AG04449 (cell line): Measurements from ENCODE around the gene IL1RL2.

Experiments used
- CTCF ChIA-PET: fragments of 350-600 bp; formaldehyde crosslinking; extraction: SDS; loops from one replicate; lab custom pipeline; 2021; ENCODE audit warnings: antibody characterized with exemption; lab: Yijun Ruan, JAX
- POLR2A ChIA-PET: fragments of 400-600, 350-600 bp; formaldehyde crosslinking; extraction: SDS; loops from one replicate; lab custom pipeline; 2020; ENCODE audit warnings: antibody characterized with exemption, inconsistent platforms; lab: Yijun Ruan, JAX
- DNase-seq: peaks from one replicate; pipeline ENCODE4 v3.0.0-alpha.2; 2010; ENCODE audit warnings: low read depth, low spot score
- H3K4me3 ChIP-seq: 2 replicates; pipeline ENCODE4 v1.5.1; 2011; ENCODE audit warnings: low read depth, mild to moderate bottlenecking, control low read depth, low read length
- TF ChIP-seq, protein P1 (sequence below): IDR thresholded peaks from one replicate; pipeline ENCODE4 v1.5.1; 2011; ENCODE audit warnings: mild to moderate bottlenecking, moderate library complexity, low read length, control low read depth, inconsistent platforms; ENCODE audit not compliant: insufficient read depth; ENCODE audit errors: missing control alignments

Gene IL1RL2

GRCh38 chr2:102168026-102168771 is 18.6 kb upstream of the IL1RL2 start:
- H3K4me3 ChIP-seq, result no peak overlapping the region
- POLR2A ChIA-PET, result no interaction called here
- TF ChIP-seq, protein P1, sequence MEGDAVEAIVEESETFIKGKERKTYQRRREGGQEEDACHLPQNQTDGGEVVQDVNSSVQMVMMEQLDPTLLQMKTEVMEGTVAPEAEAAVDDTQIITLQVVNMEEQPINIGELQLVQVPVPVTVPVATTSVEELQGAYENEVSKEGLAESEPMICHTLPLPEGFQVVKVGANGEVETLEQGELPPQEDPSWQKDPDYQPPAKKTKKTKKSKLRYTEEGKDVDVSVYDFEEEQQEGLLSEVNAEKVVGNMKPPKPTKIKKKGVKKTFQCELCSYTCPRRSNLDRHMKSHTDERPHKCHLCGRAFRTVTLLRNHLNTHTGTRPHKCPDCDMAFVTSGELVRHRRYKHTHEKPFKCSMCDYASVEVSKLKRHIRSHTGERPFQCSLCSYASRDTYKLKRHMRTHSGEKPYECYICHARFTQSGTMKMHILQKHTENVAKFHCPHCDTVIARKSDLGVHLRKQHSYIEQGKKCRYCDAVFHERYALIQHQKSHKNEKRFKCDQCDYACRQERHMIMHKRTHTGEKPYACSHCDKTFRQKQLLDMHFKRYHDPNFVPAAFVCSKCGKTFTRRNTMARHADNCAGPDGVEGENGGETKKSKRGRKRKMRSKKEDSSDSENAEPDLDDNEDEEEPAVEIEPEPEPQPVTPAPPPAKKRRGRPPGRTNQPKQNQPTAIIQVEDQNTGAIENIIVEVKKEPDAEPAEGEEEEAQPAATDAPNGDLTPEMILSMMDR, result no peak
- DNase-seq, result no peak
- CTCF ChIA-PET, result interaction anchor here (20.4 kb wide), 1 partner anchor 145 kb away, joined by 298 read pairs; no protein-coding TSS in a partner anchor

GRCh38 chr2:102171946-102172345 is 14.9 kb upstream of the IL1RL2 start:
- TF ChIP-seq, protein P1, result no peak
- ChIA-PET CTCF (interaction anchor here (4.0 to 20.4 kb wide), 2 partner anchors 69 to 148 kb away, joined by 14 to 298 read pairs; no protein-coding TSS in a partner anchor), POLR2A (no interaction called here)
- DNase-seq, result no peak
- H3K4me3 ChIP-seq, result no peak overlapping the region

DNA sequence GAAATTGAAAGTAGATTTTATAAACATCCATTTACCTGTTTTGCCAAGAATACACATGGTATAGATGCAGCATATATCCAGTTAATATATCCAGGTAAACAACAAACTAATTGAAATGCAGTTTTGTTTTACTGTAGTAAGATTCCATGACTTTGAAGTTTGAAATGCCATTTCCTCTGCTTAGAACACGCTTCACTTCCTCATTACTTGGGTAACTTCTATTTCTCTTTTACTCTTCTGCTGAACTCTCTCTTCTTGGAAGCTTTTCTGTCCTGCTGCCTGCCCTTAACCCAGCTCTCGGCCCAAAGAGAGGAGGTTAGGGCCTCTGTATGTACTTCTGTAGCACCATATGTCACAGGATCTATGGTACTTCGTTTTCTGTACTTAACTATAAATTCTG is 14.1 kb upstream of the IL1RL2 start:
- no peak overlapping the region for H3K4me3 ChIP-seq
- ChIA-PET POLR2A (no interaction called here), CTCF (interaction anchor here (4.0 to 20.4 kb wide), 2 partner anchors 68 to 149 kb away, joined by 14 to 298 read pairs; no protein-coding TSS in a partner anchor)
- TF ChIP-seq, protein P1, result no peak
- no peak for DNase-seq

DNA sequence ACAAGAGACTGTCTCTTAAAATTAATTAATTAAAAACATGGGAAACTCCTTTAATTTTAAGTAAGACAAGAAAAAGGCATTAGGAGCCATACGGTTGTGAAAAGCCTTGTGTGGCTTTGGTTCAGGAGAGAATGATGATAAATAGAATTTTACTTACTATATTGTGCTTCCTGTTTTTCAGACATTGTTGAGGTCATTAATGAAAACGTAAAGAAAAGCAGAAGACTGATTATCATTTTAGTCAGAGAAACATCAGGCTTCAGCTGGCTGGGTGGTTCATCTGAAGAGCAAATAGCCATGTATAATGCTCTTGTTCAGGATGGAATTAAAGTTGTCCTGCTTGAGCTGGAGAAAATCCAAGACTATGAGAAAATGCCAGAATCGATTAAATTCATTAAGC is 10.7 kb upstream of the IL1RL2 start:
- H3K4me3 ChIP-seq, result no peak overlapping the region
- ChIA-PET POLR2A (no interaction called here), CTCF (no interaction called here)
- TF ChIP-seq, protein P1, result no peak
- no peak for DNase-seq

- no peak for DNase-seq
- ChIA-PET POLR2A (no interaction called here), CTCF (interaction anchor here (1.1 to 5.1 kb wide), 6 partner anchors 9 to 158 kb away, joined by 3 to 32 read pairs (median 4); no protein-coding TSS in a partner anchor)
- H3K4me3 ChIP-seq, result no peak overlapping the region
- TF ChIP-seq, protein P1, result no peak
These were observed 8.9 kb upstream of the IL1RL2 start for GRCh38 chr2:102177814-102178478.

DNA sequence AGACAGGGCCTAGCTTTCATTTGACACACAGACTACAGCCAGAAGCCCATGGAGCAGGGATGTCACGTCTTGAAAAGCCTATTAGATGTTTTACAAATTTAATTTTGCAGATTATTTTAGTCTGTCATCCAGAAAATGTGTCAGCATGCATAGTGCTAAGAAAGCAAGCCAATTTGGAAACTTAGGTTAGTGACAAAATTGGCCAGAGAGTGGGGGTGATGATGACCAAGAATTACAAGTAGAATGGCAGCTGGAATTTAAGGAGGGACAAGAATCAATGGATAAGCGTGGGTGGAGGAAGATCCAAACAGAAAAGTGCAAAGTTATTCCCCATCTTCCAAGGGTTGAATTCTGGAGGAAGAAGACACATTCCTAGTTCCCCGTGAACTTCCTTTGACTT is 7.8 kb upstream of the IL1RL2 start:
- ChIA-PET CTCF (interaction anchor here (1.1 to 5.1 kb wide), 4 partner anchors 13 to 173 kb away, joined by 3 to 32 read pairs (median 4); no protein-coding TSS in a partner anchor), POLR2A (no interaction called here)
- H3K4me3 ChIP-seq, result no peak overlapping the region
- DNase-seq, result no peak
- TF ChIP-seq, protein P1, result no peak
